Fibroblast of skin of right quadriceps (primary cell): ENCODE measurements around the gene TMEM214.

Experiments used
- DNase-seq: peaks from one replicate; pipeline ENCODE4 v3.0.0-alpha.2; 2013

Gene TMEM214

GRCh38 chr2:27032495-27033252, at the start of gene TMEM214:
TSS of gene TMEM214 (plus strand) at chr2:27032965. CDS start at chr2:27033016, 51 bp downstream.
- peak; percentile 88 for DNase-seq

- no peak for DNase-seq
These were observed 49.0 kb upstream of the TMEM214 start for GRCh38 chr2:26983746-26984145.

GRCh38 chr2:26985807-26986206, 47.0 kb upstream of the TMEM214 start:
- DNase-seq, result no peak

- peak; percentile 15 for DNase-seq
These were observed 46.2 kb upstream of the TMEM214 start for GRCh38 chr2:26986576-26986975.

- peak; percentile 74 for DNase-seq
These were observed 44.5 kb upstream of the TMEM214 start for GRCh38 chr2:26988058-26988860.

GRCh38 chr2:26989156-26989555, 43.6 kb upstream of the TMEM214 start:
- peak; percentile 65 for DNase-seq

- DNase-seq, result no peak
These were observed 41.0 kb upstream of the TMEM214 start for GRCh38 chr2:26991717-26992116.

GRCh38 chr2:26993768-26994167, 39.0 kb upstream of the TMEM214 start:
- DNase-seq, result no peak

- DNase-seq, result no peak
These were observed 37.8 kb upstream of the TMEM214 start for GRCh38 chr2:26994983-26995382.

- no peak for DNase-seq
These were observed 35.4 kb upstream of the TMEM214 start for GRCh38 chr2:26997394-26997793.

GRCh38 chr2:26998323-26998722, 34.4 kb upstream of the TMEM214 start:
- DNase-seq, result no peak

GRCh38 chr2:27000228-27000627, 32.5 kb upstream of the TMEM214 start:
- DNase-seq, result no peak

- no peak for DNase-seq
These were observed 31.8 kb upstream of the TMEM214 start for GRCh38 chr2:27000995-27001394.

GRCh38 chr2:27001950-27002349, 30.8 kb upstream of the TMEM214 start:
- no peak for DNase-seq

- DNase-seq, result no peak
These were observed 29.8 kb upstream of the TMEM214 start for GRCh38 chr2:27003007-27003406.

- peak; percentile 40 for DNase-seq
These were observed 28.9 kb upstream of the TMEM214 start for GRCh38 chr2:27003857-27004256.

- no peak for DNase-seq
These were observed 26.0 kb upstream of the TMEM214 start for GRCh38 chr2:27006602-27007415.

- no peak for DNase-seq
These were observed 25.1 kb upstream of the TMEM214 start for GRCh38 chr2:27007416-27008374.

GRCh38 chr2:27008678-27009077, 24.1 kb upstream of the TMEM214 start:
- DNase-seq, result no peak

GRCh38 chr2:27009083-27009482, 23.7 kb upstream of the TMEM214 start:
- DNase-seq, result no peak

- no peak for DNase-seq
These were observed 23.0 kb upstream of the TMEM214 start for GRCh38 chr2:27009716-27010115.

GRCh38 chr2:27010139-27010538, 22.6 kb upstream of the TMEM214 start:
- DNase-seq, result no peak
